ENCODE measurements around the gene IRF2BP2.

- TF ChIP-seq CTCF (IDR thresholded peaks at IDR 0.05) (no peak), POLR2A (IDR thresholded peaks at IDR 0.05) (no peak)
Measured at GRCh38 chr1:234595899-234596298, 14.1 kb downstream of the IRF2BP2 start.
